Stimulated activated CD4-positive, alpha-beta T cell treated with anti-CD3 and anti-CD28 coated beads, Interleukin-2, amount 100 ng/mL, for 48 hours (primary cell): ENCODE measurements around the gene RGL2.
"Not testable (repeated sequence)": the region's sequence is repeated elsewhere in the genome, so short reads cannot be mapped to it uniquely, and the experiment has no call there.

ENCODE experiments used
- DNase-seq, 2 donors: peaks; one replicate each; pipeline ENCODE4 v3.0.0-alpha.2; 2020

Gene RGL2

DNA sequence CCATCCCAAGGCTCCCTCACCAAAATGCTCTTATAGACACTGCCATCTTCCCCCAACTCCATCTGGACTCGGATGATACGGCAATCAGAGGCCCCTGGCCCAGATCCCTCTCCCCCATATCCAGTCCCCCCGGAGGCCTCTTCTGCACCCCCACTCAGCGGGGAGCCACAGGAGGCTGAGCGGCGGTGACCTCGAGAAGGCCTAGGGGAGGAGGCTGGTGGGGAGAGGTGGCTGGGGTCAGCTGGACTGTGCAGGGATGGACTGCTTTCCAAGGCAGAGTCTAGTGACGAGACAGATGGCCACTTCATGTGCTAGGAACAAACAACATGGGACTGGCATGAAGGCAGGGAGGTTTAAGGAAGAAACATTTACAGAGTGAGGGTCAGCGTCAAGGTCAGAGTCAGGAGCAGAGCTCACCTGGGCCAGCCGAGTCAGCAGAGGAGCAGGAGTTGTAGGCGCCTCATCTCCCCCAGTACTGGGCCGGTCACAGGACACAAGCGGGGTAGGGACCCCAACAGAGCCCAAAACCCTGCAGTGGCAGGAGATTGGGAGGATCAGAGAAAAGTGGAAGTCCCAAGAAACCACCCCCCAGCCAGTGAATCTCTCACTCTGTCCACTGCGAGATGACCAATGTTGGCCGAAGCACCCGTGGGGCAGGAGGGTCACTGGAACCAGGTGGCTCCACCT lies 5.6 kb downstream of the RGL2 start:
- DNase-seq: no peak

DNA sequence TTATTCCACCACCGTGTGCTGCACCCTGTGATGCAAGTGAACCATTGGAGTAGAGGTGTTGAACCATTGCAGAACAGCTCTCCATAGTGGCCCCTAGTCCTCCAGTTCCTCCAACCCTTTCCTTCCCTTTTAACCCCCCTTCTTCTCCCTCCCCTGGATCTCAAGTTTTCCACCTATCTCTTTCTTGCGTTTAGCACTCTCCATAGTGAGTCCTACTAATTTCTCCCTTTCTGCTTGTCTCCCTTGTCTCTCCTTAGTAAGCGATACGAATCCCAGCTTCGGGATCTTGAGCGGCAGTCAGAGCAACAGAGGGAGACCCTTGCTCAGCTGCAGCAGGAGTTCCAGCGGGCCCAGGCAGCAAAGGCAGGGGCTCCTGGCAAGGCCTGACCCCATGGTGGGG lies 8.3 kb downstream of the RGL2 start:
- no peak for DNase-seq

DNA sequence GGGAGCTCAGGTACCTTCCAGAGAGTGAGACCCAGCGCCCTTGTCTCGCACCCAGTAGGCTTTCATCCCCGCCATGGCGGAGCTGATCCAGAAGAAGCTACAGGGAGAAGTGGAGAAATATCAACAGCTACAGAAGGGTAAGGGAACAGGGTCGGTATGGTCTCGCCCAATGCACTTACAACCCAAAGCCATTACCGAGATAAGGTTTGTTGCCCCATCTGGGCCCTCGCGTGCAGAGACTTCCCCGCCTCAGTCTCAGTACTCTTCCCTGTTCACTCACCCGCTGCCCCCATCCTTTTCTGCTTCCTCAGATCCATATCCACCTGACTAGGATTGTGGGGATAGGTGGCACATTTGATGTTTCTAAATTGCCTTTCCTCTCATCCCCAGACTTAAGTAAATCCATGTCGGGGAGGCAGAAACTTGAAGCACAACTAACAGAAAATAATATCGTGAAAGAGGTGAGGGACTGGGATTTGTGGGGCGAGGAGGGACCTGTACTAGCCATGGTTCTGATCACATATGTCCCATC lies 8.9 kb downstream of the RGL2 start:
- no peak for DNase-seq

DNA sequence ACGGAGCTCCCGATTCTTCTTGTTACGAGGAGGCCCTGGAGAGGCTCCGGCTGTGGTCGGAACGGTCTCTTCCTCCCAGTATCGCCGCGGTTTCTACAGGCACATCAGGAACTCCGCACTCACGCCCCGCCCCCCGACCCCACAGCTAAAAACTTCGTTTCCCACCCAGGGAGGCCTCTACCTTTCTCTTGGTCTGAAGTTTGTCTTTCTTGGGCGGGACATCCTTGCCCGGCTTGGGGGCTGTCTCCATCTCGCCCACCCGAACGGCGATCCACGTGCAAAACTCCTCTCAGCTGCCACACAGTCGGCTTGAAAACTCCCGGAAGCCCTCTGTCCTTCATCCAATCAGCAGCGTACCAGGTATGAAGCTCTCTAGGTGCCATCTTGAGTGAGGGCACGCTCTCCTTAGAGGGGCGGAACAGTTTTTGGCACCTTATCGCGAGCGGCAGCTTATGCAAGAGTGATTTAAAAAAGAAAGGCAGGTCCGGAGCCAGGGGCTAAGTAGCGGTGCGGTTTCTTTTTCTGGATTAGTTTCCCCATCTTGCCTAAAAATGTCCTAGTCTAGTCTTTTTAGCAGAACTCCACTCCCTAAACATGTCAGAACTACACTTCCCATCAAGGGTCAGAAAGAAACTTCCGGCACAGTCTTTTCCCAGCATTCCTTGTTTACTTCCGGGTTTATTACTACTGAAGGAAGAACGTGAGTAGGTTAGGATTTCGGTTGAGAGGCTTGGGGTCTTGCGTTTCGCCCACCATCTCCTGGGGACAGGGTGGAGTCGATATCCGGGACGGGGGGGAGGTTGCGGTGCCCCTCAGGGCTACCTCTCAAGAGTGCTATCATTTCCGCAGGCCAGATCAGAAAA lies 9.6 kb downstream of the RGL2 start, which contains the start of the genes PFDN6 and WDR46:
Gene PFDN6 (plus strand): TSS at position 681 of the 863 bp plus-strand sequence. CDS start 256 bp downstream, outside the sequence.
Gene WDR46 (minus strand): TSS at position 319 of the 863 bp plus-strand sequence. CDS start 69 bp downstream, at position 250.
- DNase-seq: peak; percentile 65 to 66

DNA sequence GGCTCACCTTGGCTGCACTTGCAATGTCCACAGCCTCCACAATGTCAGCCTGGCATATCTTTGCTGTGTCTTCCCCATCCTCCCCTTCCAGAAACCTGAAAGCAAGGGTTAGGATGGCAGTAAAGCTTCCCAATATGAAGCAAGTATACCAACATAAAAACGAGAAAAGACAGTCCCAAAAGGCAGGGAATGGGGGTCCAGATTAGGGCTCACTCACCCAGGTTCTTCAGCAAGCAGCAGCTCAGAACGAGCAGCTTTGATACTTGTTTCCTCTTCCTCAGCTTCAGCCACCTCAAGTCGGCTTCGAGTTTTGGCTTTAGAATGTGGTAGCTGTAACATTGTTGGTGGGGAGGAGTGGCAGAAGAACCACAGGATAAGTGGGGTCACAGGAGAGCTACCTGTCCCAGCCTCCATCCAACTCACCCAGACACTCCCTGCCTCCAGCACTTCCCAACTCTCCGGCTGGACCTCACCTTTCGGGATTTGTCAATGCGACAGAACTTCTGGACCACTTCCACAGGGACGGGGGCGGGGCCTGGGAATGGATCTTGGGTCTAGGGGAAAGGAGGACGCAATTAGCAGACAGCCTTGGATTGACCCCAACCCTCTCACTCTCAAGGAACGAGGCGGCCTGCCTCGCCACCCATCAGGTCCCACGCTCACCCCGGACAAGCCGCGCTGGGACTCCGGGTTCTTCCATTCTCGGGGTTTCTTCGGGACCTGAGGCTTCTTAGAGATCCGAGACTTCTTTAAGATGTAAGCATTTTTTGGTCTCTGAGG lies 10.4 kb downstream of the RGL2 start:
- no peak for DNase-seq

DNA sequence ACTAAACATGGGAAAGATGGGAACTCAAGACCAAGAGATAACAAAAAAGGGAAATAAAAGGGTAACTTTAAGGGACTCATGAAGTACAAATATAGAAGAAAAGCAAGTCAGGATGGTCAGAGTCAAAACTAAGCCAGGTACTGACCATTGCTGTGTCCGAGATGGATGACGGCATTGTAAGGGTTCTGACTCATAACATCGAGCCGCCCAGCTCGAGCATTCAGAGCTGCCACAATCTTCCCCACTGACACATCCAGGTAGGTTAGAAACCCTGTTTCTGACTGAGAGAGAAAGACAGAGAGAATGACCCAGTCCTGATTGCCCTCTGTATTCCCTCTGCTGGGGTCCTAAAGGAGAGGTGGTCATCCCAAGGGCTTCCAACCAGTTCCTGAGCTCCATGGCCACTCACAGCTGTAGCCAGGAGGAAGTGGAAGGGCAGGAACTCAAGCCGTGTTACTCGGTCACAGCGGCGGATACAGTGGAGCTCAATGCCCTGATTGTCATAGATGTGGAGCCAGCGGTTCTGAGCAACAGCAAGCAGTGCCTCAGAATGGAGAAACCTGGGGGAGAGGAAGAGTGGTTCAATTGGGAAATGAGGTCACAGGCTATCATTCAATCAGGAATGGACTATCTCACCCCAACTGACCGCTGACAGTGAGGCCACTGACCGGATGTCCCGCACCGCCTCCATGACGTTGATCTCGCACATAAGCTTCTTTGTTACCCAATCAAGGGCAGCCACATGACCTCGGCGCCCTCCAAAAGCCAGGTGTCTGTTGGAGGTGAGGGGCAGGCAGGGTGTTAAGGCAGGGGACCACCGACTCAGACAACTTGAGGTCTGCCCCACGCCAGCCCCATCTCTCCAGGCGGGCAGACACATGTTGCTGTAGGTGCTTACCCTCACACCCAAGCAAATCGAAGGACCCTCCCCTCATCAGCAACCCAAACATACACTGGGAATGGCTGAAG lies 11.5 kb downstream of the RGL2 start:
- DNase-seq: no peak

DNA sequence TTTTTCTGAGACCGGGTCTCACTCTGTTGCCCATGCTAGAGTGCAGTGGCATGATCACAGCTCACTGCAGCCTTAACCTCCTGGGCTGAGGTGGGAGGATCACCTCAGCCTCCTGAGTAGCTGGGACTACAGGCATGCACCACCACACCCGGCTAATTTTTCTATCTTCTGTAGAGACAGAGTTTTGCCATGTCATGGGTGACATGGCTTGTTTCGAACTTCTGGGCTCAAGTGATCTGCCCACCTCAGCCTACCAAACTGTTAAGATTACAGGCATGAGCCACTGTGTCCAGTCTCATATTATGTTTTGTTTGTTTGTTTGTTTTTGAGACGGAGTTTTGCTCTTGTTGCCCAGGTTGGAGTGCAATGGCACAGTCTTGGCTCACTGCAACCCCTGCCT lies 13.5 kb downstream of the RGL2 start:
- not testable (repeated sequence) for DNase-seq

DNA sequence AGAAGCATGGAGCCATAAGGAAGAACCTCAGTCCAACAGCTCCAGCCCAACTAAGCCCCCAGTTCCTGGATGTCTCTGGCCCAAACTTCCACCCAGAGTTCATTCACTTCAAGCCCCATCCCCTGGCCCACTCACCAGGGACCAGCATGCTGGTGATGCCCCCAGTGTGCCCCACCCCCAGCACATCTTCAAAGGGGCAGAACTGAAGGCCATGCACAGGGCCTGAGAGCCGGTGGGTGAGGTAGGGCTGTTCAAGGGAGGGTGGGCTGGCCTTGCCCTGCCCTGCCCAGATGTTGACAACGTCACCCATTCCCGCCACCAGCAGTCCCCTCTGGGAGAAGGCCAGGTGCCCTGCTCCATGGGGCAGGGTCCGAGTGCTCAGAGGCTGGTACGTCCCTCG lies 18.2 kb downstream of the RGL2 start:
- no peak for DNase-seq

DNA sequence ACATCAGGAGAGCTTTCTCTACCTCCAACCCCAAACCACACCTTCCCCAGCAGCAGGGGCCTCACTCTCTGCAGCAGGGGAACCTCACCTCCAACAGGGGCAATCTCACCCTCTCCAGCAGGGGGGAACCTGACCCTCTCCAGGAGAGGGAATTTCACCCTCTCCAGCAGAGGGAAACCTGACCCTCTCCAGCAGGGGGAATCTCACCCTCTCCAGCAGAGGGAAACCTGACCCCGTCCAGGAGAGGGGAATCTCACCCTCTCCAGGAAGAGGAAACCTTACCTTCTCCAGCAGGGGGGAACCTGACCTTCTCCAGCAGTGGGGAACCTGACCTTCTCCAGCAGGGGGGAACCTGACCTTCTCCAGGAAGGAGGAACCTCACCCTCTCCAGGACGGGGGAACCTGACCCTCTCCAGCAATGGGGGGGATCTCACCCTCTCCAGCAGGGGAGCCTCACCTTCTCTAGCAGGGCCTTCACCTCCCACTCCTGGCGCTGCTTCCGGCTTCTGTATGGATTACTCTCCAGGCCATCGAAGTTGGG lies 18.7 kb downstream of the RGL2 start:
- DNase-seq: no peak

DNA sequence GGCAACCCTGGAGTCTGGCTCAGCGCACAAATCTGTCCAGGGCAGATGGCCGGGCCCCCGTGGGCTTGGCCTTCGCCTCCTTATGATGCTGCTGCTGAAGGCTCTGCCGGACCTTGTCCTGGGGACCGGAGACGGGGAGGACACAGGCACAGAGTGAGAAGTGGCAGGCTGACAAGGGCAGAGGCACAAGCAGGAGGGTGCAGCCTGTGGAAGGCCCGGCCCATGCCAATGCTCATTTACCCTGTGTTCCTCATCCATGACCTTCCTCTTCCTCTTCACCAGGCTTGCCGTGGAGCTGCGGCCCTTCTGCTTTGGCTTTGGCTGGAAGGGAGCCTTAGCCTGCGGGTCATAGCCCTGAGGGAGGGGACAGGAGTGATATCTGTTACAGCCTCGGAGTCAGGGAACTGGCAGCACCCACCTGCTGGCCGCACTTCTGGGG lies 19.5 kb downstream of the RGL2 start:
- no peak for DNase-seq

DNA sequence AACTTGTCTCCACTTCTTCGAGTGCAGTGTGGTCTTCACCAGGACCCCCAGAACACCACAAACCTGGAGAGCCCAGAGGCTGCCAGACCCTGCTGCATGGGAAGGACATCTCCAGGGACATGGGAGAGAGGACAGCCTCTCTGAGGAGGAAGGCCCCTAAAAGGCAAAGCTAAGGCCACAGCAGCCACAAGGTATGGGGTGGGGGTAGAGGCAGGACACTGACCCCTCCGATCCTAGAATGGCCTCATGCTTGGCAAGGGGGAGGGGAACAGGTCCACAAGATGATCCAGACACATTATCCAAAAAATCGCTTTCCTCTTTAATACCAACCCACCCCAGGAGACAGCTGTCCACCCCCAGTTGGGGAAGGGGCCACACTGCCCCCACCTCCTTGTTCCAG lies 19.9 kb downstream of the RGL2 start:
- DNase-seq: no peak

DNA sequence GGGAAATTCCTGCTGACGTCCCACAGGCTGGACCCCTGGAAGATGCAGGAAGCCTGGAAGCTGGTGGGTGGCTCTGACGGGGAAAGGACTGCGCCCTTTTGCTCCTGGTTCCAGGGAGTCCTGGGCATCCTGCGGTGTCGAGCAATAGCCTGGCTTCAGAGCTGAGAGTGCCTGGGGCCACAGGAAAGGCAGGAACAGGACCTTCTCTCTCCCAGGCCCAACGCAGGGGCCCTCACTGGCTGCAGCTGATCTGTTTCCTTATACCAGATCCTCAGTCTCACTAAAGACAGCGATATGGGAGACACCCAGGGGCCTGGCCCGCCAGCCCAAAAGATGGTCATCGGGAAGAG lies 20.4 kb downstream of the RGL2 start:
- DNase-seq: no peak

DNA sequence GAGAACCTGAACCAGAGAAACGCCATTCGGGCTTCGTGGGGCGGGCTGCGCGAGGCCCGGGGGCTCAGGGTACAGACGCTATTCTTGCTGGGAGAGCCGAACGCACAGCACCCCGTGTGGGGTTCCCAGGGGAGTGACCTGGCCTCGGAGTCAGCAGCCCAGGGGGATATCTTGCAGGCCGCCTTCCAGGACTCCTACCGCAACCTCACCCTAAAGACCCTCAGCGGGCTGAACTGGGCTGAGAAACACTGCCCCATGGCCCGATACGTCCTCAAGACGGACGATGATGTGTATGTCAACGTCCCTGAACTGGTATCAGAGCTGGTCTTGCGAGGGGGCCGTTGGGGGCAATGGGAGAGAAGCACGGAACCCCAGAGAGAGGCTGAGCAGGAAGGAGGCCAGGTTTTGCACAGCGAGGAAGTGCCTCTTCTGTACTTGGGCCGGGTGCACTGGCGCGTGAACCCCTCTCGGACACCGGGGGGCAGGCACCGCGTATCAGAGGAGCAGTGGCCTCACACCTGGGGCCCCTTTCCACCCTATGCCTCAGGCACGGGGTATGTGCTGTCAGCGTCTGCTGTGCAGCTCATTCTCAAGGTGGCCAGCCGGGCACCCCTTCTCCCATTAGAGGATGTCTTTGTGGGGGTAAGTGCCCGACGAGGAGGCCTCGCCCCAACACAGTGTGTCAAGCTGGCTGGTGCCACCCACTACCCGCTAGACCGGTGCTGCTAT lies 20.9 kb downstream of the RGL2 start:
- no peak for DNase-seq

DNA sequence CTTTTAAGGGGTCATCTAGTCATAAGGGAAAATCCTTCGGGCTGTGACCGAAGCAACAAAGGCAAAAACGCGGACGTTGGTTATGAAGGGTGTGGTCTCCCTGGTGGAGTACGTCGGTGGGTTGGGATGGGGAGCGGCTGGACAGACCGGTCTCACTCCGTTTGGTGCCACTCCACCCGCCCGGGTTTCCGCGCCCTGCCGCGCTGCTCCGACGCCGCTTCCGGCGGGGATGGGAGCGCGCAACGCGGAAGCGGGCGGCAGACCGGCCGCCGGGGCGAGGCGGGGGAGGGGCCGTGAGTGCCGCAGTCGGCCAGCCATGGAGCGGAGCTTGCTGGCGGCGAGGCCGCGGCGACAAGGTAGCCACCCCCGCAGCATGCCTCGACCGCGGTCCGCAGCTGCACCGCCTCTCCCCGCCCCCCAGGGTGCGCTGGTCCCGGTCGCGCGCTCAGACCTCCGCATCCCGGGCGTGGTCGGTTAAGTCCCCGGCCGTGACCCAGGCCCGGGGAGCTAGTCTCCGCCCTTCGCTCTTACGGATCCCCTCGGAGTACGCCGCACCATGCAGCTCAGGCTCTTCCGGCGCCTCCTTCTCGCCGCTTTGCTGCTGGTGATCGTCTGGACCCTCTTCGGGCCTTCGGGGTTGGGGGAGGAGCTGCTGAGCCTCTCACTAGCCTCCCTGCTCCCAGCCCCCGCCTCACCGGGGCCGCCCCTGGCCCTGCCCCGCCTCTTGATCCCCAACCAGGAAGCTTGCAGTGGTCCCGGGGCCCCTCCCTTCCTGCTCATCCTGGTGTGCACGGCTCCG lies 21.7 kb downstream of the RGL2 start, which contains the start of gene B3GALT4:
Gene B3GALT4 (plus strand): TSS at position 260 of the 799 bp plus-strand sequence. CDS start 297 bp downstream, at position 557.
- DNase-seq: peak; percentile 71 to 76

DNA sequence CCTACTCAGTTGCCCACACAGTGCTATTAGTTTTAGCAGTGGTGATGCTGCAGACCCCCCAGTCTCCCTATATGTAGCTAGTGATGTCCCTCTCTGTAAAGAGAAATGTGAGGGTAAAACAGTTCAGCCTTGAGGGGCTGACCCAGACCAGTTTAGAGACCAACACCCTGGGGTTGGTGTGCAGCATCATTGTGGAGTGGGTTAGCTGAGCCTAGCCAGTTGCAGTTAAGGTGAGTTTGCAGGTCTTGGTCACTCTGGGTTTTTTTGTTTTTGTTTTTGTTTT lies 22.2 kb downstream of the RGL2 start:
- DNase-seq: no peak

DNA sequence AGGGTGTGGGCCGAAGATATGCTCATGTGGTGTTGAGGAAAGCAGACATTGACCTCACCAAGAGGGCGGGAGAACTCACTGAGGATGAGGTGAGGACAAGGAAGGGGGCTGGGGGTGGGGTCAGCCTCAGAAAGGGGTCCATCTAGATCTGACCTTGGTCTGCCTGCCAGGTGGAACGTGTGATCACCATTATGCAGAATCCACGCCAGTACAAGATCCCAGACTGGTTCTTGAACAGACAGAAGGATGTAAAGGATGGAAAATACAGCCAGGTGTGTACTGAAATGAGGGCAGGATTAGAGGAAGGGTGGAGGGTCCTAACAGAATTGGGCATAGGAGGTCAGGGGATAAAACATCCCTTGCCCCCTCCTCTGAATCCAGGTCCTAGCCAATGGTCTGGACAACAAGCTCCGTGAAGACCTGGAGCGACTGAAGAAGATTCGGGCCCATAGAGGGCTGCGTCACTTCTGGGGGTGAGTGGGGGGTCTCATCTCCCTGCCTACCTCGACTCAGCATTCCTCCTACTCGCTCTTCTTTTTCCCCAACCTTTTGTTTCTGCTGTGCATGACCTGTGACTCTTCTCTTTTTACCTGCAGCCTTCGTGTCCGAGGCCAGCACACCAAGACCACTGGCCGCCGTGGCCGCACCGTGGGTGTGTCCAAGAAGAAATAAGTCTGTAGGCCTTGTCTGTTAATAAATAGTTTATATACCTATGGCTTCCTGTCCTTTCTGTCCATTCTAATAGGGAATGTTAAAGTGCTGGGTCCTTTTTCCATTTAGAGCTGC lies 22.8 kb downstream of the RGL2 start:
- DNase-seq: not testable (repeated sequence)

DNA sequence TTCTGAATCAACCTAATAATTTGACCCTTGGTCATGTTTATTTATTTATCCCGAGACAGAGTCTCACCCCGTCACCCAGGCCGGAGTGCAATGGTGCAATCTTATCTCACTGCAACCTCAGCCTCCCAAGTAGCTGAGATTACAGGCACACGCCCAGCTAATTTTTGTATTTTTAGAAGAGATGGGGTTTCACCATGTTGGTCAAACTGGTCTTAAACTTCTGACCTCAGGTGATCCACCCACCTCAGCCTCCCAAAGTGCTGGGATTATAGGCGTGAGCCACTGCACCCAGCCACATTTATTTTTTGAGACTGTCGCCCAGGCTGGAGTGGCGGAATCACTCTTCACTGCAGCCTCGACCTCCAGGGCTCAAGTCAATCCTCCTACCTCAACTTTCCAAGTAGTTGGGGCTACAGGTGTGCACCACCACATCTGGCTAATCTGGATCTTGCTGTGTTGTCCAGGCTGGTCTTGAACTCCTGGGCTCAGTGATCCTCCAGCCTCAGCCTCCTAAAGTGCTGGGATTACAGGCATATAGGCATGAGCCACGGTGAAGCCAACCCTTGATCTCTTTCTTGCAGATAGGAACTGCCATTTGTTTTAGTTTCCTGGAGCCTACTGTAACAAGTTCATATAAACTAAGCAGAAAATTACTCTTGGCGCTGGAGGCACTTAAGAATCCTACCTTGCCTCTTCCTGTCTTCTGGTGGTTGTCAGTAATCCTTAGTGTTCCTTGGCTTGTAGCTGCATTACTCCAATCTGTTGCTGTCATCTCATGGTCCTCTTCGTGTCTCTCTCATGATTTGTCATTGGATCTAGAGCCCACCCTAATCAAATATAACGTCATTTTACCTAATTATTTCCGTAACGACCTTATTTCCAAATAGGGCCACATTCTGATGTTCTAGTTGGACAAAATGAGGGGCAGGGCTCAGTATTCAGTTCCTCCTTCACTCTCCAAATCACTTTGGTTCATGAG lies 24.5 kb downstream of the RGL2 start:
- no peak for DNase-seq
